ENCODE measurements around the gene GPS1. TPM values are rescaled to one million over a fixed set of nuclear protein-coding genes. Genes with fewer than 3 reads are reported as not detected.

The GPS1 gene
- total and polyA plus RNA-seq, 4 donors, result 53.9 to 66.3 (median 58.8) TPM

GRCh38 chr17:82024859-82025258 is 26.8 kb upstream of the GPS1 start:
- no peak for TF ChIP-seq EGR1 (IDR thresholded peaks at IDR 0.05; ENCODE audit: low read depth in 2 of 2)
- TF ChIP-seq HNF4A (conservative IDR thresholded peaks at IDR 0.05), result no peak
- no peak for TF ChIP-seq GABPA (IDR thresholded peaks at IDR 0.05 in 1 of 2, conservative IDR thresholded peaks at IDR 0.05 in 1 of 2)
- TF ChIP-seq, protein P1, sequence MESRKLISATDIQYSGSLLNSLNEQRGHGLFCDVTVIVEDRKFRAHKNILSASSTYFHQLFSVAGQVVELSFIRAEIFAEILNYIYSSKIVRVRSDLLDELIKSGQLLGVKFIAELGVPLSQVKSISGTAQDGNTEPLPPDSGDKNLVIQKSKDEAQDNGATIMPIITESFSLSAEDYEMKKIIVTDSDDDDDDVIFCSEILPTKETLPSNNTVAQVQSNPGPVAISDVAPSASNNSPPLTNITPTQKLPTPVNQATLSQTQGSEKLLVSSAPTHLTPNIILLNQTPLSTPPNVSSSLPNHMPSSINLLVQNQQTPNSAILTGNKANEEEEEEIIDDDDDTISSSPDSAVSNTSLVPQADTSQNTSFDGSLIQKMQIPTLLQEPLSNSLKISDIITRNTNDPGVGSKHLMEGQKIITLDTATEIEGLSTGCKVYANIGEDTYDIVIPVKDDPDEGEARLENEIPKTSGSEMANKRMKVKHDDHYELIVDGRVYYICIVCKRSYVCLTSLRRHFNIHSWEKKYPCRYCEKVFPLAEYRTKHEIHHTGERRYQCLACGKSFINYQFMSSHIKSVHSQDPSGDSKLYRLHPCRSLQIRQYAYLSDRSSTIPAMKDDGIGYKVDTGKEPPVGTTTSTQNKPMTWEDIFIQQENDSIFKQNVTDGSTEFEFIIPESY (IDR thresholded peaks at IDR 0.05), result no peak
- TF ChIP-seq, protein P2, sequence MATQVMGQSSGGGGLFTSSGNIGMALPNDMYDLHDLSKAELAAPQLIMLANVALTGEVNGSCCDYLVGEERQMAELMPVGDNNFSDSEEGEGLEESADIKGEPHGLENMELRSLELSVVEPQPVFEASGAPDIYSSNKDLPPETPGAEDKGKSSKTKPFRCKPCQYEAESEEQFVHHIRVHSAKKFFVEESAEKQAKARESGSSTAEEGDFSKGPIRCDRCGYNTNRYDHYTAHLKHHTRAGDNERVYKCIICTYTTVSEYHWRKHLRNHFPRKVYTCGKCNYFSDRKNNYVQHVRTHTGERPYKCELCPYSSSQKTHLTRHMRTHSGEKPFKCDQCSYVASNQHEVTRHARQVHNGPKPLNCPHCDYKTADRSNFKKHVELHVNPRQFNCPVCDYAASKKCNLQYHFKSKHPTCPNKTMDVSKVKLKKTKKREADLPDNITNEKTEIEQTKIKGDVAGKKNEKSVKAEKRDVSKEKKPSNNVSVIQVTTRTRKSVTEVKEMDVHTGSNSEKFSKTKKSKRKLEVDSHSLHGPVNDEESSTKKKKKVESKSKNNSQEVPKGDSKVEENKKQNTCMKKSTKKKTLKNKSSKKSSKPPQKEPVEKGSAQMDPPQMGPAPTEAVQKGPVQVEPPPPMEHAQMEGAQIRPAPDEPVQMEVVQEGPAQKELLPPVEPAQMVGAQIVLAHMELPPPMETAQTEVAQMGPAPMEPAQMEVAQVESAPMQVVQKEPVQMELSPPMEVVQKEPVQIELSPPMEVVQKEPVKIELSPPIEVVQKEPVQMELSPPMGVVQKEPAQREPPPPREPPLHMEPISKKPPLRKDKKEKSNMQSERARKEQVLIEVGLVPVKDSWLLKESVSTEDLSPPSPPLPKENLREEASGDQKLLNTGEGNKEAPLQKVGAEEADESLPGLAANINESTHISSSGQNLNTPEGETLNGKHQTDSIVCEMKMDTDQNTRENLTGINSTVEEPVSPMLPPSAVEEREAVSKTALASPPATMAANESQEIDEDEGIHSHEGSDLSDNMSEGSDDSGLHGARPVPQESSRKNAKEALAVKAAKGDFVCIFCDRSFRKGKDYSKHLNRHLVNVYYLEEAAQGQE (IDR thresholded peaks at IDR 0.05), result no peak
- TF ChIP-seq FOXA1 (IDR thresholded peaks at IDR 0.05), result no peak
- H3K27ac ChIP-seq (ENCODE audit: low read depth in 1 of 2, low read length in 2 of 2), result no peak overlapping the region
- H3K27me3 ChIP-seq (ENCODE audit: control insufficient read depth in 4 of 4, insufficient read depth in 4 of 4, low read length in 3 of 4), result no peaks in the 10 kb centered on the region
- WGBS, result 97% methylated on average over 17 of the region's 17 CpGs
- no peaks in the 10 kb centered on the region for H3K9me3 ChIP-seq (ENCODE audit: control insufficient read depth in 4 of 4, low read length in 3 of 4)
- H3K36me3 ChIP-seq (ENCODE audit: control insufficient read depth in 4 of 4, insufficient read depth in 3 of 4, low read depth in 1 of 4, low read length in 3 of 4), result no peaks in the 10 kb centered on the region
- peaks cover 18 to 70% (median 51%) of the 10 kb centered on the region in 4 donors for H3K4me1 ChIP-seq (ENCODE audit: control insufficient read depth in 4 of 4, insufficient read depth in 4 of 4, low read length in 3 of 4)
- no peak overlapping the region for H3K4me3 ChIP-seq (ENCODE audit: low read depth in 1 of 3, low read length in 3 of 3)
- H3K9ac ChIP-seq (ENCODE audit: low read depth in 1 of 2, low read length in 2 of 2), result no peak overlapping the region
- no peak for DNase-seq (ENCODE audit: low spot score)

DNA sequence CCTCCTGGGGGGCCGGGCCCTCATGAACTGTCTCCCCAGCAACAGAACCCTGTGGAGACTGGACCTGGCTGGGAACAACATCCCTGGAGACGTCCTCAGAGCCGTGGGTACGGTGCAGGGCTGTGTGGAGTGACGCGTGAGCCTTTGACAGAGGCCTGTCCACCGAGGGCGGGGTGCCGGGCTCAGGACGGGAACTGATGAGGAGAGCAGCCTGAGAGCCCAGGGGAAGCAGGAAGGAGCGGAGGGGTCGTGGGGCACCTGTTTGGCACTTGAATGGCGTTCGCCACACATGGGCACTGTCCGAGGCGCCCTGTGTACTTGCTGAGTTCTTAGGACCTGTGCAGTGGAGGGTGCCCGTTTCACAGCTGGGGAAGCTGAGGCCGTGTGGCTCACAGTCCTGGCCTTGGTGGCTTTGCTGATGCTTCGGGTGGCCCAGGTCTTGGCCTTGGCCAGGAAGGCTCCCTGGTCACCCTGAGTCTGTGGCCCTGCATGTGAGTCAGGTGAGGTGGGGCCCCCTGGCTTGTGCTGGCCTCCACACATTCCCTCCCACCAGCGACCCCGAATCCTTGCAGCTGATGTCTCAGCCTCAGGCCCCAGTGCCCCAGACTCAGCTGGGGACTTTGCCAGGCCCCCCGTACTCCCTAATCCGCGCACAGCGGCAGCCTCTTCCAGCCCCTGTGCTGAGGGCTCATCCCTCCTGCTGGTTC is 26.1 kb upstream of the GPS1 start:
- 96% methylated on average over 25 of the region's 25 CpGs for WGBS
- no peak overlapping the region for H3K9ac ChIP-seq (ENCODE audit: low read depth in 1 of 2, low read length in 2 of 2)
- no peak overlapping the region for H3K4me3 ChIP-seq (ENCODE audit: low read depth in 1 of 3, low read length in 3 of 3)
- TF ChIP-seq RXRA (IDR thresholded peaks at IDR 0.05) (no peak), JUND (IDR thresholded peaks at IDR 0.05) (no peak), HNF4A (conservative IDR thresholded peaks at IDR 0.05) (no peak), TAF1 (conservative IDR thresholded peaks at IDR 0.05) (no peak), GABPA (IDR thresholded peaks at IDR 0.05 in 1 of 2, conservative IDR thresholded peaks at IDR 0.05 in 1 of 2) (no peak), YY1 (IDR thresholded peaks at IDR 0.05) (no peak), NR2F2 (IDR thresholded peaks at IDR 0.05) (no peak), EGR1 (IDR thresholded peaks at IDR 0.05; ENCODE audit: low read depth in 2 of 2) (no peak), RAD21 (IDR thresholded peaks at IDR 0.05) (no peak), HNF4G (IDR thresholded peaks at IDR 0.05) (no peak), MAX (IDR thresholded peaks at IDR 0.05) (no peak), FOXA1 (IDR thresholded peaks at IDR 0.05) (no peak), FOXA2 (IDR thresholded peaks at IDR 0.05) (no peak)
- TF ChIP-seq, protein P1 (IDR thresholded peaks at IDR 0.05), result no peak
- TF ChIP-seq, protein P3, sequence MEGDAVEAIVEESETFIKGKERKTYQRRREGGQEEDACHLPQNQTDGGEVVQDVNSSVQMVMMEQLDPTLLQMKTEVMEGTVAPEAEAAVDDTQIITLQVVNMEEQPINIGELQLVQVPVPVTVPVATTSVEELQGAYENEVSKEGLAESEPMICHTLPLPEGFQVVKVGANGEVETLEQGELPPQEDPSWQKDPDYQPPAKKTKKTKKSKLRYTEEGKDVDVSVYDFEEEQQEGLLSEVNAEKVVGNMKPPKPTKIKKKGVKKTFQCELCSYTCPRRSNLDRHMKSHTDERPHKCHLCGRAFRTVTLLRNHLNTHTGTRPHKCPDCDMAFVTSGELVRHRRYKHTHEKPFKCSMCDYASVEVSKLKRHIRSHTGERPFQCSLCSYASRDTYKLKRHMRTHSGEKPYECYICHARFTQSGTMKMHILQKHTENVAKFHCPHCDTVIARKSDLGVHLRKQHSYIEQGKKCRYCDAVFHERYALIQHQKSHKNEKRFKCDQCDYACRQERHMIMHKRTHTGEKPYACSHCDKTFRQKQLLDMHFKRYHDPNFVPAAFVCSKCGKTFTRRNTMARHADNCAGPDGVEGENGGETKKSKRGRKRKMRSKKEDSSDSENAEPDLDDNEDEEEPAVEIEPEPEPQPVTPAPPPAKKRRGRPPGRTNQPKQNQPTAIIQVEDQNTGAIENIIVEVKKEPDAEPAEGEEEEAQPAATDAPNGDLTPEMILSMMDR (IDR thresholded peaks at IDR 0.05; ENCODE audit: low read depth, low read length, missing input control), result no peak
- TF ChIP-seq, protein P4, sequence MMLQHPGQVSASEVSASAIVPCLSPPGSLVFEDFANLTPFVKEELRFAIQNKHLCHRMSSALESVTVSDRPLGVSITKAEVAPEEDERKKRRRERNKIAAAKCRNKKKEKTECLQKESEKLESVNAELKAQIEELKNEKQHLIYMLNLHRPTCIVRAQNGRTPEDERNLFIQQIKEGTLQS (IDR thresholded peaks at IDR 0.05), result no peak
- TF ChIP-seq, protein P2 (IDR thresholded peaks at IDR 0.05), result no peak
- peaks cover 22 to 70% (median 51%) of the 10 kb centered on the region in 4 donors for H3K4me1 ChIP-seq (ENCODE audit: control insufficient read depth in 4 of 4, insufficient read depth in 4 of 4, low read length in 3 of 4)
- H3K9me3 ChIP-seq (ENCODE audit: control insufficient read depth in 4 of 4, low read length in 3 of 4), result no peaks in the 10 kb centered on the region
- no peak for DNase-seq (ENCODE audit: low spot score)
- H3K27me3 ChIP-seq (ENCODE audit: control insufficient read depth in 4 of 4, insufficient read depth in 4 of 4, low read length in 3 of 4), result no peaks in the 10 kb centered on the region
- no peaks in the 10 kb centered on the region for H3K36me3 ChIP-seq (ENCODE audit: control insufficient read depth in 4 of 4, insufficient read depth in 3 of 4, low read depth in 1 of 4, low read length in 3 of 4)
- peak overlapping the region; percentile 65 to 76 for H3K27ac ChIP-seq (ENCODE audit: low read depth in 1 of 2, low read length in 2 of 2)

Data from liver (tissue), 9 donors.